ENCODE data around the gene PRDM16.

GRCh38 chr1:3230553-3230952 lies 161.6 kb downstream of the PRDM16 start:
- TF ChIP-seq CTCF (conservative IDR thresholded peaks at IDR 0.05) (no peak), ZFX (IDR thresholded peaks at IDR 0.05) (no peak)

Measured in C4-2B (cell line).